H1 (cell line): Measurements from ENCODE around the gene SLC24A1. TPM values are rescaled to one million over a fixed set of nuclear protein-coding genes. Genes with fewer than 3 reads are reported as not detected.

Experiments used
- E2F6 ChIP-seq: IDR thresholded peaks from 2 replicates; pipeline ENCODE4 v1.6.1; 2012; ENCODE audit warnings: inconsistent platforms
- JUN ChIP-seq: IDR thresholded peaks from 2 replicates; pipeline ENCODE4 v1.6.1; 2011; ENCODE audit warnings: low read depth, mild to moderate bottlenecking, improper control_type of control experiment, low read length
- KDM5A ChIP-seq: fragments of 200-600 bp; IDR thresholded peaks from 2 replicates; pipeline ENCODE4 v1.7.1; 2012; ENCODE audit warnings: mild to moderate bottlenecking, low read length, inconsistent platforms, mixed read lengths
- RAD21 ChIP-seq, 2 experiments: IDR thresholded peaks in 1 of 2; conservative IDR thresholded peaks in 1 of 2; 2 replicates each; pipeline ENCODE4 v1.6.1; 2011; ENCODE audit warnings: low read depth in 2 of 2, low read length in 2 of 2, improper control_type of control experiment in 1 of 2, inconsistent platforms in 1 of 2, mild to moderate bottlenecking in 1 of 2, moderate library complexity in 1 of 2
- RBBP5 ChIP-seq: IDR thresholded peaks from 2 replicates; pipeline ENCODE4 v1.7.1; 2012; ENCODE audit warnings: low read depth, mild to moderate bottlenecking, inconsistent platforms, low read length, moderate library complexity, borderline replicate concordance
- SIX5 ChIP-seq: IDR thresholded peaks from 2 replicates; pipeline ENCODE4 v1.6.1; 2011; ENCODE audit warnings: mild to moderate bottlenecking, low read depth, low read length
- polyA plus RNA-seq, 7 experiments: library from polyadenylated mRNA; depleted of rRNA in 3 of 7; stranded (reverse) in 5 of 7; unstranded in 2 of 7; fragments of >200 nt in 5 of 7; fragments of 200-250 nt in 2 of 7; gene quantifications; 1 replicate in 5 of 7; 2 replicates in 1 of 7; 4 replicates in 1 of 7; pipeline versions ENCODE4 v1.2.1 to v1.2.3, GENCODE V29; 2011 to 2013; ENCODE audit warnings: missing spikeins in 2 of 7, mixed read lengths in 2 of 7
- total RNA-seq: library from RNA; stranded (reverse); fragmentation: NEBNext Ultra II Directional; extraction: Animal tissue kit (Norgen Biotek cat#: 25700); gene quantifications from 2 replicates; pipeline ENCODE4 v1.2.1, GENCODE V29; 2021

Gene SLC24A1
- total and polyA plus RNA-seq, 2 of the 8 experiments (the other 6 are each of a cell fraction or from before 2014, with no cell fraction given), result 4.9 to 6.6 TPM

GRCh38 chr15:65646486-65646885 is 24.7 kb downstream of the SLC24A1 start (continued):
- TF ChIP-seq RAD21 (IDR thresholded peaks at IDR 0.05 in 1 of 2, conservative IDR thresholded peaks at IDR 0.05 in 1 of 2; ENCODE audit: low read depth in 2 of 2, low read length in 2 of 2) (no peak), JUN (no peak), SIX5 (no peak), RBBP5 (no peak), E2F6 (no peak), KDM5A (no peak)
